Neural progenitor cell (in vitro differentiated cells): ENCODE data around the gene HTT. TPM values are rescaled to one million over a fixed set of nuclear protein-coding genes. Genes with fewer than 3 reads are reported as not detected.

Experiments used
- DNase-seq: peaks from one replicate; pipeline ENCODE4 v3.0.0-alpha.2; 2016; ENCODE audit warnings: low spot score
- H2AFZ ChIP-seq: fragments of 200-600 bp; sonication (generic); replicated peaks from 2 replicates; pipeline ENCODE4 v1.6.1; 2016; ENCODE audit warnings: antibody characterized with exemption
- H3F3A ChIP-seq: fragments of 200-600 bp; sonication (generic); 2 replicates; pipeline ENCODE4 v1.6.1; 2016; ENCODE audit warnings: antibody characterized with exemption, low read depth
- H3K27ac ChIP-seq: fragments of 200-600 bp; sonication (generic); 2 replicates; pipeline ENCODE4 v1.5.1; 2016; ENCODE audit warnings: mild to moderate bottlenecking
- H3K27me3 ChIP-seq: fragments of 200-600 bp; sonication (generic); 2 replicates; pipeline ENCODE4 v1.6.1; 2016; ENCODE audit warnings: mild to moderate bottlenecking, moderate library complexity
- H3K36me3 ChIP-seq: fragments of 200-600 bp; sonication (generic); 2 replicates; pipeline ENCODE4 v1.5.1; 2016
- H3K4me1 ChIP-seq: fragments of 200-600 bp; sonication (generic); 2 replicates; pipeline ENCODE4 v1.6.1; 2016; ENCODE audit warnings: mixed run types
- H3K4me2 ChIP-seq: fragments of 200-600 bp; sonication (generic); 2 replicates; pipeline ENCODE4 v1.6.1; 2016
- H3K4me3 ChIP-seq: fragments of 200-600 bp; sonication (generic); 2 replicates; pipeline ENCODE4 v1.5.1; 2016
- H3K79me2 ChIP-seq: fragments of 200-600 bp; sonication (generic); 2 replicates; pipeline ENCODE4 v1.6.1; 2016; ENCODE audit warnings: low read depth
- H3K9ac ChIP-seq: fragments of 200-600 bp; sonication (generic); 2 replicates; pipeline ENCODE4 v1.6.1; 2016
- H3K9me3 ChIP-seq: fragments of 200-600 bp; sonication (generic); 2 replicates; pipeline ENCODE4 v1.5.1; 2016; ENCODE audit warnings: low read depth
- H4K20me1 ChIP-seq: fragments of 200-600 bp; sonication (generic); 2 replicates; pipeline ENCODE4 v1.6.1; 2016; ENCODE audit warnings: low read depth
- H3K27ac Mint-ChIP-seq: 3 replicates; pipeline ENCODE4 v1.8.0; 2021; ENCODE audit warnings: mixed read lengths
- H3K27me3 Mint-ChIP-seq: 2 replicates; pipeline ENCODE4 v1.8.0; 2022; ENCODE audit warnings: low read depth, mild to moderate bottlenecking, inconsistent platforms, moderate library complexity, mixed read lengths; ENCODE audit not compliant: insufficient read depth
- H3K36me3 Mint-ChIP-seq: 3 replicates; pipeline ENCODE4 v1.8.0; 2021; ENCODE audit warnings: mixed read lengths
- H3K4me1 Mint-ChIP-seq: 3 replicates; pipeline ENCODE4 v1.8.0; 2021; ENCODE audit warnings: mixed read lengths
- H3K4me3 Mint-ChIP-seq: 3 replicates; pipeline ENCODE4 v1.8.0; 2021; ENCODE audit warnings: mild to moderate bottlenecking, moderate library complexity, mixed read lengths
- H3K9me3 Mint-ChIP-seq: 3 replicates; pipeline ENCODE4 v1.8.0; 2020; ENCODE audit warnings: mixed read lengths
- CTCF ChIP-seq: fragments of 200-600 bp; sonication (generic); IDR thresholded peaks from 2 replicates; pipeline ENCODE4 v1.5.1; 2017; ENCODE audit warnings: antibody characterized with exemption, mild to moderate bottlenecking
- EZH2 ChIP-seq: fragments of 200-600 bp; sonication (generic); IDR thresholded peaks from 2 replicates; pipeline ENCODE4 v1.6.1; 2017; ENCODE audit warnings: antibody characterized with exemption, mild to moderate bottlenecking, moderate library complexity
- EZH2phosphoT487 ChIP-seq: fragments of 200-600 bp; sonication (generic); IDR thresholded peaks from 2 replicates; pipeline ENCODE4 v1.6.1; 2017; ENCODE audit warnings: antibody characterized with exemption
- total RNA-seq: library from RNA; depleted of rRNA; stranded (reverse); fragments of >200 nt; gene quantifications from 2 replicates; pipeline ENCODE4 v1.2.3, GENCODE V29; 2015; ENCODE audit warnings: low replicate concordance

HTT gene
- total RNA-seq, 1 donor from 2014 or later, result 38.9 TPM

DNA sequence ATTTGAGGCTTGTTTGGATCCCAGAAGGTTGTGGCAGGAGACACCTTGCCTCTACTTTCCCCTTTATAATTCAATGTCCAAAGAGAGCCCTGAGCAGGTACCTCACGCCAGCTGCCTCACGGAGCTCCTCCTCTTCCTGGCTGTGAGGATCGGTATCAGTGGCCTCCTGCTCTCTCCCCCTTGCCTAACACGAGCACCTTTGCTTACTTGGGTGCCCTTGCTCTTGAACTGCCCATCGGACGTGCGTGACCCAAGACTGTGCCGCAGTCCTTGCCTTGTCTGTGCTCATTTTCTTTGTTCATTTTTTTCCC, 146.7 kb downstream of the HTT start:
- no peaks in the 10 kb centered on the region for H3K79me2 ChIP-seq
- Mint-ChIP-seq H3K4me1 (no peaks in the 10 kb centered on the region), H3K4me3 (no peak overlapping the region), H3K36me3 (peaks cover 30% of the 10 kb centered on the region), H3K27ac (no peak overlapping the region), H3K27me3 (peaks cover 2% of the 10 kb centered on the region), H3K9me3 (no peaks in the 10 kb centered on the region)
- H3K27me3 ChIP-seq, result no peaks in the 10 kb centered on the region
- H3K9me3 ChIP-seq, result no peaks in the 10 kb centered on the region
- H3K9ac ChIP-seq, result no peak overlapping the region
- H3F3A ChIP-seq, result no peaks in the 10 kb centered on the region
- H3K27ac ChIP-seq, result no peak overlapping the region
- no peak overlapping the region for H3K4me3 ChIP-seq
- DNase-seq, result no peak
- H2AFZ ChIP-seq, result no peak overlapping the region
- H3K36me3 ChIP-seq, result no peaks in the 10 kb centered on the region
- peaks cover 11% of the 10 kb centered on the region for H3K4me1 ChIP-seq
- no peak overlapping the region for H3K4me2 ChIP-seq
- peaks cover 15% of the 10 kb centered on the region for H4K20me1 ChIP-seq
- TF ChIP-seq EZH2phosphoT487 (no peak), EZH2 (no peak), CTCF (no peak)

- Mint-ChIP-seq H3K4me1 (no peaks in the 10 kb centered on the region), H3K4me3 (no peak overlapping the region), H3K36me3 (peaks cover 29% of the 10 kb centered on the region), H3K27ac (no peak overlapping the region), H3K9me3 (no peaks in the 10 kb centered on the region), H3K27me3 (peaks cover 6% of the 10 kb centered on the region)
- peaks cover 15% of the 10 kb centered on the region for H4K20me1 ChIP-seq
- no peaks in the 10 kb centered on the region for H3K36me3 ChIP-seq
- no peak for DNase-seq
- H3F3A ChIP-seq, result no peaks in the 10 kb centered on the region
- no peak overlapping the region for H3K9ac ChIP-seq
- no peak overlapping the region for H3K4me2 ChIP-seq
- H3K4me1 ChIP-seq, result peaks cover 11% of the 10 kb centered on the region
- H3K4me3 ChIP-seq, result no peak overlapping the region
- H3K27ac ChIP-seq, result no peak overlapping the region
- H2AFZ ChIP-seq, result no peak overlapping the region
- no peaks in the 10 kb centered on the region for H3K79me2 ChIP-seq
- H3K27me3 ChIP-seq, result no peaks in the 10 kb centered on the region
- TF ChIP-seq EZH2 (no peak), CTCF (no peak), EZH2phosphoT487 (no peak)
- H3K9me3 ChIP-seq, result no peaks in the 10 kb centered on the region
Measured at GRCh38 chr4:3221996-3222395, 147.5 kb downstream of the HTT start.

GRCh38 chr4:3223346-3223745, 148.9 kb downstream of the HTT start:
- H3K9me3 ChIP-seq, result no peaks in the 10 kb centered on the region
- no peak overlapping the region for H3K4me3 ChIP-seq
- no peaks in the 10 kb centered on the region for H3K79me2 ChIP-seq
- H3K4me2 ChIP-seq, result no peak overlapping the region
- peaks cover 5% of the 10 kb centered on the region for H3K27me3 Mint-ChIP-seq
- no peaks in the 10 kb centered on the region for H3K4me1 Mint-ChIP-seq
- no peaks in the 10 kb centered on the region for H3K27me3 ChIP-seq
- no peak overlapping the region for H3K9ac ChIP-seq
- no peak overlapping the region for H3K4me3 Mint-ChIP-seq
- no peak overlapping the region for H3K27ac Mint-ChIP-seq
- H3K36me3 ChIP-seq, result no peaks in the 10 kb centered on the region
- H3K9me3 Mint-ChIP-seq, result no peaks in the 10 kb centered on the region
- H3K27ac ChIP-seq, result no peak overlapping the region
- H3K36me3 Mint-ChIP-seq, result peaks cover 22% of the 10 kb centered on the region
- TF ChIP-seq EZH2, result no peak
- TF ChIP-seq EZH2phosphoT487, result no peak
- TF ChIP-seq CTCF, result no peak
- peaks cover 15% of the 10 kb centered on the region for H4K20me1 ChIP-seq
- peaks cover 11% of the 10 kb centered on the region for H3K4me1 ChIP-seq
- no peak for DNase-seq
- no peak overlapping the region for H2AFZ ChIP-seq
- no peaks in the 10 kb centered on the region for H3F3A ChIP-seq
